OCI-LY3 (cell line): ENCODE measurements around the gene BNIP2.

ENCODE experiments used
- H2AFZ ChIP-seq: fragments of 200-600, 300-600 bp; shearing (Covaris generic); 2 replicates; pipeline ENCODE4 v1.6.0; 2014; ENCODE audit warnings: antibody characterized with exemption, low read depth, low read length
- H3K27ac ChIP-seq: fragments of 200-600, 300-600 bp; sonication (generic); 2 replicates; pipeline ENCODE4 v1.5.1; 2014; ENCODE audit warnings: mild to moderate bottlenecking, low read length, moderate library complexity, mixed read lengths
- H3K27me3 ChIP-seq: fragments of 200-600, 300-600 bp; sonication (generic); 2 replicates; pipeline ENCODE4 v1.6.1; 2014; ENCODE audit warnings: low read depth, low read length, mixed read lengths
- H3K36me3 ChIP-seq: fragments of 200-600, 300-600 bp; sonication (generic); replicated peaks from 2 replicates; pipeline ENCODE3; 2014; ENCODE audit warnings: low read depth, low read length, mixed read lengths
- H3K4me1 ChIP-seq: fragments of 300-600, 200-600 bp; sonication (generic); 2 replicates; pipeline ENCODE4 v1.6.1; 2014; ENCODE audit warnings: low read length, mixed read lengths
- H3K4me2 ChIP-seq: fragments of 200-600, 300-600 bp; sonication (generic); 2 replicates; pipeline ENCODE4 v1.6.1; 2014; ENCODE audit warnings: low read length, mixed read lengths
- H3K4me3 ChIP-seq: fragments of 300-600, 200-600 bp; sonication (generic); 2 replicates; pipeline ENCODE4 v1.5.1; 2014; ENCODE audit warnings: antibody characterized with exemption, mild to moderate bottlenecking, low read length, moderate library complexity
- H3K79me2 ChIP-seq: fragments of 300-600, 200-600 bp; shearing (Covaris generic); 2 replicates; pipeline ENCODE4 v1.6.1; 2014; ENCODE audit warnings: mild to moderate bottlenecking, low read length, mixed read lengths
- H3K9ac ChIP-seq: fragments of 300-600, 200-600 bp; shearing (Covaris generic); 2 replicates; pipeline ENCODE4 v1.6.0; 2014; ENCODE audit warnings: mild to moderate bottlenecking, low read length, moderate library complexity
- H3K9me3 ChIP-seq: fragments of 200-600, 300-600 bp; shearing (Covaris generic); 2 replicates; pipeline ENCODE4 v1.6.1; 2014; ENCODE audit warnings: low read length, mixed read lengths; ENCODE audit not compliant: insufficient read depth
- H4K20me1 ChIP-seq: fragments of 200-600, 300-600 bp; sonication (generic); 2 replicates; pipeline ENCODE4 v1.6.1; 2016; ENCODE audit warnings: low read length, mixed read lengths; ENCODE audit not compliant: insufficient read depth
- EZH2phosphoT487 ChIP-seq: fragments of 200-600 bp; shearing (Covaris generic); IDR thresholded peaks from 2 replicates; pipeline ENCODE4 v1.6.1; 2018; ENCODE audit warnings: antibody characterized with exemption, mixed run types, low read depth
- TF ChIP-seq, protein P1 (sequence below): fragments of 200-600, 300-600 bp; sonication (generic); IDR thresholded peaks from 2 replicates; pipeline ENCODE4 v1.5.1; 2014; ENCODE audit warnings: antibody characterized with exemption, low read length, low read depth

BNIP2 gene

DNA sequence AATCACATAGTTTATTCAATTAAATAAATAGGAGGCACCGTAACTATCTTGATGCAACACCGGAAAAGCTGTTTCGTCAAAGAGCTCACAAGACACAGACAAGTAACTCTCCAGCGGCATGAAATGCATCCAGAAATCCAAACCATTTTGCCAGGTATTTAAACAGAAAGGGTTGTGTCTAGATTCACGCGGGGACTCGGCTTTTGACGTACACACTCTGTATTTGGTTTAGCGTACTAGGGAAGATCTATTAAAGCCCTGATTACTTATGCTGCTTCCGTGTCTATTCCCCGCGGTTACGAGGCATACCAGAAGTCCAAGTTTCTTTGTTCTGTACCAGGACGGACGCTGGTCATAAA, 718 bp downstream of the BNIP2 start:
- peak overlapping the region; percentile 97 for H3K4me2 ChIP-seq
- peaks cover 21% of the 10 kb centered on the region for H3K36me3 ChIP-seq
- H3K4me3 ChIP-seq: peak overlapping the region; percentile 86
- peak overlapping the region; percentile 93 for H3K9ac ChIP-seq
- peaks cover 36% of the 10 kb centered on the region for H3K4me1 ChIP-seq
- no peak overlapping the region for H2AFZ ChIP-seq
- TF ChIP-seq, protein P1, sequence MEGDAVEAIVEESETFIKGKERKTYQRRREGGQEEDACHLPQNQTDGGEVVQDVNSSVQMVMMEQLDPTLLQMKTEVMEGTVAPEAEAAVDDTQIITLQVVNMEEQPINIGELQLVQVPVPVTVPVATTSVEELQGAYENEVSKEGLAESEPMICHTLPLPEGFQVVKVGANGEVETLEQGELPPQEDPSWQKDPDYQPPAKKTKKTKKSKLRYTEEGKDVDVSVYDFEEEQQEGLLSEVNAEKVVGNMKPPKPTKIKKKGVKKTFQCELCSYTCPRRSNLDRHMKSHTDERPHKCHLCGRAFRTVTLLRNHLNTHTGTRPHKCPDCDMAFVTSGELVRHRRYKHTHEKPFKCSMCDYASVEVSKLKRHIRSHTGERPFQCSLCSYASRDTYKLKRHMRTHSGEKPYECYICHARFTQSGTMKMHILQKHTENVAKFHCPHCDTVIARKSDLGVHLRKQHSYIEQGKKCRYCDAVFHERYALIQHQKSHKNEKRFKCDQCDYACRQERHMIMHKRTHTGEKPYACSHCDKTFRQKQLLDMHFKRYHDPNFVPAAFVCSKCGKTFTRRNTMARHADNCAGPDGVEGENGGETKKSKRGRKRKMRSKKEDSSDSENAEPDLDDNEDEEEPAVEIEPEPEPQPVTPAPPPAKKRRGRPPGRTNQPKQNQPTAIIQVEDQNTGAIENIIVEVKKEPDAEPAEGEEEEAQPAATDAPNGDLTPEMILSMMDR: no peak
- TF ChIP-seq EZH2phosphoT487: no peak
- peak overlapping the region; percentile 89 for H3K27ac ChIP-seq
- H4K20me1 ChIP-seq: peaks cover 36% of the 10 kb centered on the region
- no peaks in the 10 kb centered on the region for H3K27me3 ChIP-seq
- H3K79me2 ChIP-seq: peaks cover 57% of the 10 kb centered on the region
- no peaks in the 10 kb centered on the region for H3K9me3 ChIP-seq

GRCh38 chr15:59687836-59688235, 1.3 kb downstream of the BNIP2 start:
- H3K79me2 ChIP-seq: peaks cover 63% of the 10 kb centered on the region
- no peak for TF ChIP-seq EZH2phosphoT487
- TF ChIP-seq, protein P1: no peak
- H3K4me3 ChIP-seq: peak overlapping the region; percentile 86
- H3K27ac ChIP-seq: peak overlapping the region; percentile 89
- H4K20me1 ChIP-seq: peaks cover 41% of the 10 kb centered on the region
- no peaks in the 10 kb centered on the region for H3K27me3 ChIP-seq
- peak overlapping the region; percentile 97 for H3K4me2 ChIP-seq
- H3K36me3 ChIP-seq: peaks cover 26% of the 10 kb centered on the region
- H3K9ac ChIP-seq: peak overlapping the region; percentile 93
- no peak overlapping the region for H2AFZ ChIP-seq
- H3K4me1 ChIP-seq: peaks cover 36% of the 10 kb centered on the region
- H3K9me3 ChIP-seq: no peaks in the 10 kb centered on the region

GRCh38 chr15:59686389-59686788, 2.7 kb downstream of the BNIP2 start:
- H3K9me3 ChIP-seq: no peaks in the 10 kb centered on the region
- no peak overlapping the region for H2AFZ ChIP-seq
- peaks cover 76% of the 10 kb centered on the region for H3K79me2 ChIP-seq
- H4K20me1 ChIP-seq: peaks cover 43% of the 10 kb centered on the region
- peak overlapping the region; percentile 86 for H3K4me3 ChIP-seq
- TF ChIP-seq, protein P1: no peak
- TF ChIP-seq EZH2phosphoT487: no peak
- peaks cover 35% of the 10 kb centered on the region for H3K4me1 ChIP-seq
- peak overlapping the region; percentile 93 for H3K9ac ChIP-seq
- peaks cover 26% of the 10 kb centered on the region for H3K36me3 ChIP-seq
- peak overlapping the region; percentile 97 for H3K4me2 ChIP-seq
- no peaks in the 10 kb centered on the region for H3K27me3 ChIP-seq
- peak overlapping the region; percentile 89 for H3K27ac ChIP-seq

DNA sequence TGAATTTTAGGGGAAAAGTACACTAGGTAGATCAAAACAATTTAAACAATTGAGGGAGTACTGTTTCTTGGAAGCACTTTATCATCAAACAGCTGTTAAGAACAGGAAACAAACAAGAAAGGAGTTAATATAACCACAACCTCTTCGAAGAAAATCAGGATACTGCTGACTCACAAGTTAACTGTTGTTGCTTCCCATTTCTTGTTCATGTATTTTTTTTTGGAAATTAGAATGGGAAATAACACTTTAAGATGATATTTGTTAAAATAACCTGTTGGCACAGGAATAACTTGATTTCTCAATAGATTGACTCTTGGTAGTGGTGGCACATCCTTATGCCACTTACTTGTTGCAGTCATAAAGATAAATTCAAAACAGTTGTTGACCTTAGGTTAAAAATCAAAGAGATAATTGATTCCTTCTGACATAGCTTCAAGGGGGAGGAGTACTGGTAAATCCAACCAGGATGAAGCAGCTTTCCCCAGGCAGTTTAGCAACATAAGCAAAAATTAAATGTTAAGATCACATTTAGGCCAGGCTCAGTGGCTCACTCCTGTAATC, 3.3 kb downstream of the BNIP2 start:
- Histone ChIP-seq H3K4me1 (peaks cover 31% of the 10 kb centered on the region), H3K4me3 (peak overlapping the region; percentile 86), H4K20me1 (peaks cover 47% of the 10 kb centered on the region), H3K27ac (peak overlapping the region; percentile 89), H3K4me2 (peak overlapping the region; percentile 97), H3K27me3 (no peaks in the 10 kb centered on the region), H3K9ac (peak overlapping the region; percentile 93), H3K36me3 (peaks cover 31% of the 10 kb centered on the region), H3K79me2 (peaks cover 81% of the 10 kb centered on the region), H3K9me3 (no peaks in the 10 kb centered on the region), H2AFZ (no peak overlapping the region)
- TF ChIP-seq, protein P1: no peak
- no peak for TF ChIP-seq EZH2phosphoT487
